ENCODE measurements around the gene REEP1.
A peak's percentile ranks its signal among the peaks of the same experiment; 100 is the strongest.

REEP1 gene

GRCh38 chr2:86223140-86223926, 114.1 kb downstream of the REEP1 start:
- H3K36me3 ChIP-seq (ENCODE audit: control insufficient read depth in 2 of 2, insufficient read depth in 1 of 2, low read length in 2 of 2): no peaks in the 10 kb centered on the region
- H3K4me3 ChIP-seq (ENCODE audit: low read depth, low read length): no peak overlapping the region
- H3K27ac ChIP-seq (ENCODE audit: extremely low read depth, low read depth, low read length): no peak overlapping the region
- H3K4me1 ChIP-seq (ENCODE audit: control insufficient read depth, insufficient read depth, low read length): no peaks in the 10 kb centered on the region
- ChIA-PET CTCF (interaction anchor here (0.6 to 4.6 kb wide), 4 partner anchors 8 to 148 kb away, joined by 4 to 119 read pairs (median 14); no protein-coding TSS in a partner anchor), POLR2A (no interaction called here)
- no peaks in the 10 kb centered on the region for H3K9me3 ChIP-seq (ENCODE audit: control insufficient read depth, insufficient read depth, low read depth, low read length)
- TF ChIP-seq FEZF1 (tag by site-specific recombination; IDR thresholded peaks at IDR 0.05) (no peak), ZIC2 (tag by site-specific recombination; IDR thresholded peaks at IDR 0.05) (peak; percentile 65), ZNF302 (tag by site-specific recombination; IDR thresholded peaks at IDR 0.05; ENCODE audit: low read depth) (no peak), ZNF777 (tag by site-specific recombination; IDR thresholded peaks at IDR 0.05; ENCODE audit: borderline replicate concordance) (no peak), OSR2 (tag by site-specific recombination; IDR thresholded peaks at IDR 0.05) (no peak), ZNF391 (tag by site-specific recombination; IDR thresholded peaks at IDR 0.05; ENCODE audit: borderline replicate concordance, low read depth) (no peak), ZNF292 (tag by site-specific recombination; IDR thresholded peaks at IDR 0.05; ENCODE audit: borderline replicate concordance, low read depth) (no peak), YY2 (tag by site-specific recombination; IDR thresholded peaks at IDR 0.05) (no peak), ZFHX2 (tag by site-specific recombination; conservative IDR thresholded peaks at IDR 0.05) (peak; percentile 51), ZBTB49 (tag by site-specific recombination; IDR thresholded peaks at IDR 0.05; ENCODE audit: low read depth) (no peak), ZNF610 (tag by site-specific recombination; IDR thresholded peaks at IDR 0.05; ENCODE audit: borderline replicate concordance) (no peak), PRDM1 (tag by site-specific recombination; IDR thresholded peaks at IDR 0.05) (no peak), HIC1 (tag by site-specific recombination; IDR thresholded peaks at IDR 0.05) (no peak), ZNF433 (tag by site-specific recombination; IDR thresholded peaks at IDR 0.05; ENCODE audit: low read depth) (no peak), ZBTB44 (tag by site-specific recombination; IDR thresholded peaks at IDR 0.05) (no peak), ZNF223 (tag by site-specific recombination; IDR thresholded peaks at IDR 0.05) (no peak), SETDB1 (IDR thresholded peaks at IDR 0.05; ENCODE audit: insufficient read length, low read length) (no peak), ZSCAN30 (tag by site-specific recombination; IDR thresholded peaks at IDR 0.05) (no peak), ZNF10 (tag by site-specific recombination; IDR thresholded peaks at IDR 0.05) (no peak), ZNF792 (tag by site-specific recombination; IDR thresholded peaks at IDR 0.05) (no peak), ZNF350 (tag by site-specific recombination; IDR thresholded peaks at IDR 0.05) (no peak), ZNF138 (tag by site-specific recombination; IDR thresholded peaks at IDR 0.05; ENCODE audit: borderline replicate concordance) (no peak), ZNF555 (tag by site-specific recombination; conservative IDR thresholded peaks at IDR 0.05) (no peak), PBX3 (CRISPR knock-in tag; IDR thresholded peaks at IDR 0.05) (no peak), EGR2 (tag by site-specific recombination; IDR thresholded peaks at IDR 0.05; ENCODE audit: low read depth) (peak; percentile 45; the same call in 1 of the 2 replicates), ZNF341 (tag by site-specific recombination; IDR thresholded peaks at IDR 0.05; ENCODE audit: low read depth) (no peak), GLIS1 (tag by site-specific recombination; IDR thresholded peaks at IDR 0.05) (peak; percentile 45), ZNF692 (tag by site-specific recombination; IDR thresholded peaks at IDR 0.05) (peak; percentile 87), ZNF548 (tag by site-specific recombination; IDR thresholded peaks at IDR 0.05) (no peak), ZFP69B (tag by site-specific recombination; IDR thresholded peaks at IDR 0.05) (peak; percentile 77)

All from HEK293 (cell line).